Activated T-cell treated with anti-CD3 and anti-CD28 coated beads, Interleukin-2, amount 50 U/mL, for 24 hours (primary cell): ENCODE results near the gene PARP6.
A peak's percentile ranks its signal among the peaks of the same experiment; 100 is the strongest.

Source experiments
- DNase-seq: peaks from one replicate; pipeline ENCODE4 v3.0.0-alpha.2; 2020
- H3K27ac Mint-ChIP-seq: 2 replicates; pipeline ENCODE4 v1.8.0; 2020; ENCODE audit warnings: mild to moderate bottlenecking, mixed read lengths
- H3K27me3 Mint-ChIP-seq: 2 replicates; pipeline ENCODE4 v1.8.0; 2020; ENCODE audit warnings: mixed read lengths
- H3K36me3 Mint-ChIP-seq: 2 replicates; pipeline ENCODE4 v1.8.0; 2020; ENCODE audit warnings: low read depth, mixed read lengths
- H3K4me1 Mint-ChIP-seq: 2 replicates; pipeline ENCODE4 v1.8.0; 2020; ENCODE audit warnings: low read depth, mixed read lengths
- H3K4me3 Mint-ChIP-seq: 2 replicates; pipeline ENCODE4 v1.8.0; 2020; ENCODE audit warnings: mild to moderate bottlenecking, moderate library complexity, mixed read lengths
- H3K9me3 Mint-ChIP-seq: 2 replicates; pipeline ENCODE4 v1.8.0; 2020; ENCODE audit warnings: mixed read lengths

The PARP6 gene

DNA sequence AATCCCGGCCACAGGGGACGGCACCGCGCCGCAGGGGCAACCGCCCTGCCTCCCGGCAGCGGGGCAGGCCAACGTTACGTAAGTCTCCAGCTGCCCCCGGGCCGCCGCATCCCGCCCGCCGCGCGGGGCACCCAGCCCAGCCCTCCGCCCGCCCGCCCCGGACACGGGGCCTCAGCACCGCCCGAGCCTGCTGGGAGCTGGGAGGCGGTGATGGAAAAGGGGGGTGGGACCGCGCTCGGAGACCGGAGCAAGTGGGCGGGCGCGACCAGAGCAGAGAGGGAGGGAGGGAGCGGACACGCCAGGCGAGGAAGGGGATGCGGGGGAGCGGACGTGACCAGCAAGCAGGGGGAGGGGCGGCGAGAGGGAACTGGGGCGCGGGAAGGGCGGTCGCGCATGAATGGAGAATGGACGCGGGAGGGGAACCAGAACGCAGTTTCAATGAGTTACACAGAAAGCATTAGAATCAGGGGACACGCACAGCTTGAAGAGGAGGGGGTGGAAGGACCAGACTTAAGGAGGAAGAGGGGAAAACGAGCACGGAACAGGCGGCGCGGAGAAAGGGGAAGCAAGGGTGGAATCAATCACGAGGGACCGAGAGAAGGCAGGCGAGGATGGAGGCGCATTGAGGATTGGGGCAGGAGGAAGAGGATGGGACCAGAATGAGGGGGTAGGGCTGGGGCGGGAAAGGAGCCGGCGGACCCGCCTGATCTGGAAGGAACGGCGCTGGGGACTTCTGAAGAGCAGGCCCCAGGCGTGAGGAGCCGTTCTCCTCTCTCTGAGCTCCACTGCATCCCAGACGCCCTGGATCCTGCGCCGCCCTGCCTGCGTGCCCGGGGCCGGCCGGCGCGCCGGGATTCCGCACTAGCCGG lies 41.9 kb downstream of the PARP6 start:
- Mint-ChIP-seq H3K27ac (peak overlapping the region; percentile 99), H3K4me1 (peaks cover 47% of the 10 kb centered on the region), H3K36me3 (peaks cover 53% of the 10 kb centered on the region), H3K27me3 (no peaks in the 10 kb centered on the region), H3K9me3 (no peaks in the 10 kb centered on the region), H3K4me3 (peak overlapping the region; percentile 94)
- peak; percentile 90 for DNase-seq

DNA sequence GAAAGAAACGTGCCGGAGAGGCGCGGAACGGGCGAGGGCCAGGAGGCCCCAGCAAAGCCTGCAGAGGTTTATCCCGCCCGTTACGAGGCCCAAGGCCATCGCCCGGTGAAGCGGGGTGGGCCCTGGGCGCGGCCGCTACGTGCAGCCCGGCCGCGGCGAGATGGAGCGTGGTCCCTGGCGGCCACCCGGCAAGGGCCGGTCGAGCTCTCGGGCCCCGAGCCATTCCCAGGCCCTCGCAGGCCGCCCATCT lies 42.5 kb downstream of the PARP6 start:
- H3K4me3 Mint-ChIP-seq = peak overlapping the region; percentile 94
- no peaks in the 10 kb centered on the region for H3K27me3 Mint-ChIP-seq
- peaks cover 56% of the 10 kb centered on the region for H3K36me3 Mint-ChIP-seq
- H3K4me1 Mint-ChIP-seq = peaks cover 45% of the 10 kb centered on the region
- peak overlapping the region; percentile 98 for H3K27ac Mint-ChIP-seq
- DNase-seq = no peak
- no peaks in the 10 kb centered on the region for H3K9me3 Mint-ChIP-seq

DNA sequence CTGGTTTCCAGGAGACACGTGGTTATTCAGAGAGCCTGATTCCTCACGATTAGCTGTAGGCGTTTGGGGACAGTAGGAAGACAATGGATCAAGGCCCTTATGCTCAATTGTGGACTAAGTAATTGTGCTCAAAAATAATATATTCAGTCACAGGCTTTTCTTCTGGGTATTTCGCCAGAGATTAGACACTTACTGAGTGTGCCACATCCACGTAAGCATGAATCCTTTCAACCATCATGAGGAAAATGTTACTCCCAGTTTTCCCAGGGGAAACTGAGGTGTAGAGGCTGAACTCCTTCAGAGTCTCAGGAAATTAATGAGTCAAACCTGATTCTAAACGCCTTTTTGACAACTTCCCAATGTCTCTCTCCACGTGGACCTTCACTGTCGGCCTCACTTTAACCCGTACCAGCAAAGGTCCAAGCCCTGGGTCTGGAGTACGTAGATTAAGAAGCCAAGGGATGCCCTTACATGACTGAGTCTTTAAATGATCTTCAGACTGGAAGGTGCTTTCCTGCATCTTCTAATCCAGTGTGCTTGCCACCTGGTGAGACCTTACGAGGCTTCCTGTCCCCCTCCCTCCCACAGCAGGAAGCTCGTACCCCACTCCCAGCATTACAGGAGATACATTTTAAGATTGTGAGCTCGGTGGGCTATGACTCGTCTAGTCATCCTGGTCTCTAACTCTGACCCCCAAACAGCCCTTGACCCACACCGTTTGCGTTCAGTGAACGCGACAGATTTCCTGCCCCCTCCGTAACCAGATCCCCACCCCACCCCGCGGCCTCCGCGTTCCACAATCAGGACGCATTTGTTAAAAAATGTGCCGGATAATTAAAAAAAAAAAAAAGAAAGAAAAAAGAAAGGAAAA lies 43.0 kb downstream of the PARP6 start:
- peak overlapping the region; percentile 94 for H3K4me3 Mint-ChIP-seq
- H3K4me1 Mint-ChIP-seq = peaks cover 47% of the 10 kb centered on the region
- H3K36me3 Mint-ChIP-seq = peaks cover 59% of the 10 kb centered on the region
- H3K27ac Mint-ChIP-seq = peak overlapping the region; percentile 98
- peak; percentile 66 for DNase-seq
- H3K27me3 Mint-ChIP-seq = no peaks in the 10 kb centered on the region
- H3K9me3 Mint-ChIP-seq = no peaks in the 10 kb centered on the region

DNA sequence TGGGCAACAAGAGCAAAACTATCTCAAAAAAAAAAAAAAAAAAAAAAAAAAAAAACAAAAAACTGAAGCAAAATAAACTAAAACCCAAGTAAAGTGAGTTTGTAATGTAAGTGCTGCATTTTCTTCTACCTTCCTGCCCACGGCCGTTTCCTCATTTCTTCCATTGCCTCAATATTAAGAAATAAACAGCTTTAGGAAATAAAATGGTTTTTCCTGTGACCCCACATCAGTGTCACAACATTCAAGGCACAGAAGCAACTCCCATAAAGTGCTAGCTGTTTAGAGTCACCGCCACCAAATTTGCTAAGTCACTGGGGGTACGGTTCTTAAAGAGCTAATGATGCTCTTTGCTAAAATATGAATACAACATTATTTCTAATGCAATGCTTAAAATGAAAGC lies 44.6 kb downstream of the PARP6 start:
- H3K9me3 Mint-ChIP-seq = no peaks in the 10 kb centered on the region
- peaks cover 75% of the 10 kb centered on the region for H3K36me3 Mint-ChIP-seq
- DNase-seq = no peak
- H3K27ac Mint-ChIP-seq = peak overlapping the region; percentile 98
- peak overlapping the region; percentile 94 for H3K4me3 Mint-ChIP-seq
- no peaks in the 10 kb centered on the region for H3K27me3 Mint-ChIP-seq
- peaks cover 53% of the 10 kb centered on the region for H3K4me1 Mint-ChIP-seq

DNA sequence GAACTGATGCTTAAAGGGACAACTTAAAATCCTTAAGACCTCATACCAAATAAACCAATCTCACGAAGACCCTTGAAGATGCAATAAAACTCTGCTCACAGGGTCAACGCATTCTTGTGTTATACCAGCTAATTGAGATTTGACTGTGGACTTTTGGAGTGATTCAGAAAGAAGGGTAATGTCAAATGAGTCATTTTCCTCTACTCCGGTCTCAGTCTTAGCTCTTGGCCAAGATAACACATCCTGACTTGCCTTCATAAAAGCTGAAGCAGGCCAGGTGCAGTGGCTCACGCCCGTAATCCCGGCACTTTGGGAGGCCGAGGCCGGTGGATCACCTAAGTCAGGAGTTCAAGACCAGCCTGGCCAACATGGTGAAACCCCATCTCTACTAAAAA lies 45.2 kb downstream of the PARP6 start:
- Mint-ChIP-seq H3K27ac (peak overlapping the region; percentile 98), H3K4me1 (peaks cover 53% of the 10 kb centered on the region), H3K9me3 (no peaks in the 10 kb centered on the region), H3K27me3 (no peaks in the 10 kb centered on the region), H3K4me3 (peak overlapping the region; percentile 94), H3K36me3 (peaks cover 81% of the 10 kb centered on the region)
- DNase-seq = peak; percentile 75

DNA sequence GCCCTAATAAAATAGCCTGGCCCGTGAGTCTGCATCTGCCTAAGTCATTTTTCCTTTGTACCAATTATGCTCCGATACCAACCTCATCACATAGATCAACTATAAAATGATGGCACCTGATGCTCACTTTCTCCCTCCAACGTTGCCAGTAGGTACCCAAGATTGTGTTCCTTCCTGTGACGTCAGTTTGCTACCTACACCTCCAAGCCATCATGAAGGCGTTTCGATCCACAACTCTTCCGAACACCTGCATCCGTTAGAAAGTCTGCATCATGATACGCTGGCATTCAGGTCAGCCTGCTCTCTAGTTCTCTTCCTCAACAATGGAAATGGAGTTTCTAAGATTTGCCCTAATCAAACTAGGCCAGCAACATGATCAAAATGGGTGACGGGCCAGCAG lies 49.1 kb downstream of the PARP6 start:
- Mint-ChIP-seq H3K27ac (peak overlapping the region; percentile 83), H3K4me3 (peak overlapping the region; percentile 48), H3K36me3 (peaks cover 93% of the 10 kb centered on the region), H3K27me3 (no peaks in the 10 kb centered on the region), H3K9me3 (no peaks in the 10 kb centered on the region), H3K4me1 (peaks cover 81% of the 10 kb centered on the region)
- no peak for DNase-seq

DNA sequence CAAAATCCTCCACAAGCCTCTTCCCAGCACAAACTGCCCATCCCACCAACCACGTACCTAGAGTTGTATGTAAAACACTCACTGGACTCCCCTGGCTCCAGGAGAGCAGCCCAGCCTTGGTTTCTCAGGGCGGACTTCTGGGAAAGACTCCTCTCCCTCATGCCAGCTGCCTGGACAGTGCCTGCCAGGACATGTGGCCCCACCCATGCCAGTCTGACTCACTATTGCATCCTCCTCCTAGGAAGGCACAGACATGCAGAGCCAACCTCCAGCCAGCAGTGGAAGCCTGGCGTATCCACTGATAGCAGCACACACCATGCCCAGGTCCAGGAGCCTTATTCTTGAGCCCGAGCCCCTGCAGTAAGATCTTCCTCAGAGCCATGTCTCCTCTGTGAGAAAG lies 50.0 kb downstream of the PARP6 start:
- Mint-ChIP-seq H3K9me3 (no peaks in the 10 kb centered on the region), H3K4me3 (peak overlapping the region; percentile 48), H3K36me3 (peaks cover 93% of the 10 kb centered on the region), H3K27ac (peak overlapping the region; percentile 83), H3K27me3 (no peaks in the 10 kb centered on the region), H3K4me1 (peaks cover 79% of the 10 kb centered on the region)
- DNase-seq = no peak

DNA sequence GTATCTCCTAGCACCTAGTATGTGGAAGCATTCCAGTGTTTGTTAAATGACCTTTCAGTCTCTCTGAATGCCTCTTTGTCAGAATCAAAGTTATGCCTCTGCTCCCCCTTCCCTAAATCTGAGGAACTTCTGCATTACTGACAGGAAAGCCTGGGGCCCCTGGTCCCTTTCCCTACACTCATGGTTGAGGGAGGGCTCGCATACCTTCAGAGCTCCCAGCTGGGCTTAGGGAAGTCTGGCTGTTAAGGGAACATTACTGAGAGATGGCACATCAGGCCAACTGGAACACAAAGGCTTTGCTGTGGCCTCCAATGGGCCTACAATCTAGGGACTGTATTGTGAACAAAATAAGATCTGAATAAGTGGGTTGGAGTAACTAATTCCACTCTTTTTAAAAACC lies 51.7 kb downstream of the PARP6 start:
- Mint-ChIP-seq H3K4me3 (no peak overlapping the region), H3K36me3 (peaks cover 94% of the 10 kb centered on the region), H3K27me3 (no peaks in the 10 kb centered on the region), H3K9me3 (no peaks in the 10 kb centered on the region), H3K4me1 (peaks cover 70% of the 10 kb centered on the region), H3K27ac (peak overlapping the region; percentile 86)
- no peak for DNase-seq

DNA sequence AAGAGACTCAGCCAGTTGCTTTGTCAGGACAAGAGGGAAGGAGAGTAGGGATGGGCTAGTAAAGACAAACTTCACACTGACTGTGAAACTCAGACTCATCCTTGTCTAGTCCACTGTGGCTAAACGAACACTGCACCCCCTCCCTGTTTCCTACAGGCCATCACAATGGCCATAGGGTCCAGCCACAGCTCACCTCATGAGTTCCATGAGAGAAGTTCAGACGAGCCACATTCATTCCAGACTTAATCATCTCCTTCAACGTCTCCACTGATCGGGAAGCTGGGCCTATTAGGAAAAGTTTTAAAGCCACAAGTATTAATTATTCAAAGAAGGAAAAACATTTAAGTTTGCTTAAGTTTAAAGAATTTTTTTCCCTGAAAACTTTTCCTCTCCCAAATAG lies 55.1 kb downstream of the PARP6 start:
- no peak for DNase-seq
- Mint-ChIP-seq H3K27ac (peak overlapping the region; percentile 88), H3K36me3 (peaks cover 99% of the 10 kb centered on the region)

DNA sequence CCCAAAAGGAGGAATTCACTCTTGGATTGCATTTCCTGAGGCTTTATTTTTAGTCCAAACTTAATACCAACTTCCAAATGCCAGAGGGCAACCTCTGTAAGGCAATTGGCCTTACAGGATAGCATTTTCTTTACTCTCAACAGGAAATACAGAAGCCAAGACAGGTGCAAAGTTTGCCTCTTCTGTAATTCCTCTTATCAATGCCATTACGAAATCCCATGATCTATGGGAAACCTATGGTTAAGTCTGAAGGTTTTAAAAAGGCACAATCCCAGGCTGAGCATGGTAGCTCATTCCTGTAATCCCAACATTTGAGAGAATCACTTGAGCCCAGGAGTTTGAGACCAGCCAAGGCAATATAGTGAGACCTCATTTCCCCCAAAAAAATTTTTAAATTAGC lies 56.3 kb downstream of the PARP6 start:
- H3K27me3 Mint-ChIP-seq = no peaks in the 10 kb centered on the region
- DNase-seq = no peak
- no peak overlapping the region for H3K4me3 Mint-ChIP-seq
- no peaks in the 10 kb centered on the region for H3K9me3 Mint-ChIP-seq
- H3K36me3 Mint-ChIP-seq = peaks cover 100% of the 10 kb centered on the region
- peak overlapping the region; percentile 63 for H3K27ac Mint-ChIP-seq
- peaks cover 37% of the 10 kb centered on the region for H3K4me1 Mint-ChIP-seq

More for the DNA sequence above, 55.1 kb downstream of the PARP6 start:
- Mint-ChIP-seq H3K4me3 (no peak overlapping the region), H3K27me3 (no peaks in the 10 kb centered on the region), H3K9me3 (no peaks in the 10 kb centered on the region), H3K4me1 (peaks cover 47% of the 10 kb centered on the region)

DNA sequence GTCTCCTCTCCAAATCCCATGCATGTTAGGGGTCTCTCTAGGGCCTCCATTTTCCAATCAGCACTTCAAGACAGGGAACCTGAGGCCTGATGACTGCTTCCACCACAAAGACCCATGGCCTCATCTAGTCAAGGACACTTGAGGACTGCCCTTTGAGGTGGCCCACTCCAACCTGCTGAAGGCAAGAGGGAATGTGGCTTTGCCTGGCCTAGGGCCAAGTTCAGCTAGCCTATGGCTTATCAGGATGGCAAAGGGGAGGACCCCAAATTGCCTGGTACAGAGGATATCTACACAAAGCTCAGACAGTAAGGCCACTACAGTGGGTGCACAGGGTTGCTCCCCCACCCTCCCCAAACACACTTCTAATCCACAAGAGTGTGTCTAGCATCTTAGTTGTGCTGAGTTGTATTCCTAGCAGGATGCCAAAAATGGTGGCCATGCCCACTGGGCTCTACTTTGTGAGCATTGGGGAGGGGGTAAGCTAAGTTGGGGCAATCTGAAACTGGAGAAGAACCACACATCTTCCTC lies 64.7 kb downstream of the PARP6 start:
- Mint-ChIP-seq H3K4me1 (peaks cover 48% of the 10 kb centered on the region), H3K27ac (peak overlapping the region; percentile 71), H3K36me3 (peaks cover 99% of the 10 kb centered on the region), H3K9me3 (no peaks in the 10 kb centered on the region), H3K27me3 (no peaks in the 10 kb centered on the region), H3K4me3 (no peak overlapping the region)
- DNase-seq = no peak

DNA sequence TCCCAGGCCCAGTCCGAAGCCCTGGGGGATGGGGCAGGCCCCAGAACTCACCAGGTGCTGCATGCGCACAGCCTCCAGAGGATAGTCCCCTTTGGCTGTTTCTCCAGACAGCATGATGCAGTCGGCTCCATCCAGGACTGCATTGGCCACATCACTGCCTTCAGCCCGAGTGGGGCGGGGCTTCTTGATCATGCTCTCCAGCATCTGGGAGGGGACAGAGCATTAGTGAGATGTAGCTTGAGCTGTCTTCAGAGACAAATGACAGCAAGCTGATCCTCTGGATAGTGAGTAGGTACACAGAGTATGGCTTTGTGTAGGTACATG lies 65.7 kb downstream of the PARP6 start:
- DNase-seq = no peak
- Mint-ChIP-seq H3K9me3 (no peaks in the 10 kb centered on the region), H3K27me3 (no peaks in the 10 kb centered on the region), H3K36me3 (peaks cover 99% of the 10 kb centered on the region), H3K4me1 (peaks cover 51% of the 10 kb centered on the region), H3K4me3 (no peak overlapping the region), H3K27ac (peak overlapping the region; percentile 83)

DNA sequence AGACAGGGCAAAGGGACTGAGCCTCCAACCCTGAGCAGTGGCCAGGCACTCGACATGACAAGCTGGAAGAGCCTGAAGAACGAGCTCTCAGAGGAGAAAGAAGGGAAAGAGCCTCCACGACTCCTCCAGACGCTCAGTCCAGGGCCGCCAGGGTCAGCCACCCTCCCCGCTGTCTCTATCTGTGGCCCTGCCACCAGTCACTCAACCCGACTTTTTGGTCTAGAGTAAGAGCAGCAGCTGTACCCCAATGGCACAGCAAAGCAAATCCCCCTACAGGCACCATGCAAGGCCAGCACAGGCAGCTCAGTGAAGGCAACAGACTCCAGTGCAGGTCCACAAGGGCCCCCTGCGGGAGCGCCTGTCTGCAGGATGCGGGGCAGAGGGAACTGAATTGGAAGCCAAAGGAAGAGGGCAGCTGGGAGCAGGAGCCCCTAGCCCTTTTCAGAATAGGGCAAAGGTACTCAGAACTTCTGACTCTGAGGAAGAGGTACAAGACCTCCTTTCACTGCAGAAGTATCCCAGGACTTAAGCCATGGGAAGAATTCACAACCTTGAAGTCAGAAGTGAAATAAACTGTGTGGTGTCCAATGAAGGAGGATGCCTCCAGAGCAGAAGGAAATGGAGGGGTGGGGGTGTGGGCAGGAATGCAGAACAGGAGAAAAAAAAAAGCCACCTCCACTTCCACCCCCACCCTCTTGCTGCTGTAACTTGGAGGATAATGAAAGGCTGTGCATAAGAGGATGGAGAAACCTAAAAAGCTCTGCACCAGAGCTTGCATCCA lies 66.3 kb downstream of the PARP6 start:
- peaks cover 51% of the 10 kb centered on the region for H3K4me1 Mint-ChIP-seq
- no peak overlapping the region for H3K4me3 Mint-ChIP-seq
- DNase-seq = no peak
- no peaks in the 10 kb centered on the region for H3K27me3 Mint-ChIP-seq
- peak overlapping the region; percentile 83 for H3K27ac Mint-ChIP-seq
- peaks cover 99% of the 10 kb centered on the region for H3K36me3 Mint-ChIP-seq
- H3K9me3 Mint-ChIP-seq = no peaks in the 10 kb centered on the region

DNA sequence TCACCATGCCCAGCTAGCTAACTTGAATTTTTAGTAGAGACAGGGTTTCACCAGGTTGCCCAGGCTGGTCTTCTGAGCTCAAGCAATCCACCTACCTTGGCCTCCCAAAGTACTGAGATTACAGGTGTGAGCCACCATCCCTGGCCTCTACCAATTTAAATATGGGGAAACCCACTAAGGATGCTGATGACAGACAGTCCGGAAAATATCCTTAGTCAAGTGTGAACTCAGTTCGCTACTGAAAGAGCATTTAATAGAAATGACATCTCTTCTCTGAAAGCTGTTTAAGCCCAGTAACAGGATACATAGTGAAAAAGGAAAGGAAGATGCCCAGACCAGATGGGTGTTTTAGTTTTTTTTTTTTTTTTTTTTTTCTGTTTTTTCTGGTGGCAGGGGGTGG lies 67.1 kb downstream of the PARP6 start:
- peak overlapping the region; percentile 83 for H3K27ac Mint-ChIP-seq
- H3K4me1 Mint-ChIP-seq = peaks cover 49% of the 10 kb centered on the region
- H3K4me3 Mint-ChIP-seq = no peak overlapping the region
- DNase-seq = no peak
- H3K27me3 Mint-ChIP-seq = no peaks in the 10 kb centered on the region
- peaks cover 99% of the 10 kb centered on the region for H3K36me3 Mint-ChIP-seq
- no peaks in the 10 kb centered on the region for H3K9me3 Mint-ChIP-seq
